ENCODE measurements around the gene FAM184B. TPM values are rescaled to one million over a fixed set of nuclear protein-coding genes. Genes with fewer than 3 reads are reported as not detected.

The FAM184B gene
- total and polyA plus RNA-seq, 2 of the 4 experiments (the other 2 are of a cell fraction) = 0.07 to 0.18 TPM

- H3K18ac ChIP-seq (ENCODE audit: low read depth, low read length) = no peak overlapping the region
- no peak overlapping the region for H3K9ac ChIP-seq (ENCODE audit: low read depth, low read length)
- no peaks in the 10 kb centered on the region for H4K20me1 ChIP-seq (ENCODE audit: insufficient read depth, low read length)
- H3K9me3 ChIP-seq (ENCODE audit: control insufficient read depth, insufficient read depth, low read length) = no peaks in the 10 kb centered on the region
- H3K56ac ChIP-seq (ENCODE audit: extremely low read depth, insufficient read depth, low read length) = no peak overlapping the region
- no peak overlapping the region for H3K4me3 ChIP-seq (ENCODE audit: insufficient read depth, low read depth, low read length)
- H4K8ac ChIP-seq (ENCODE audit: low read depth in 2 of 2, low read length in 2 of 2) = 0 out of 4 replicates have a peak overlapping the region, but pooled peaks of 1 of the 2 experiments have one; percentile 2
- no peak overlapping the region for H3K14ac ChIP-seq (replicated peaks; ENCODE audit: low read depth, low read length)
- in situ Hi-C loops (cut with MboI; ENCODE audit: low sequenced_read_pairs) = loop anchor here (25.0 kb wide), 1 partner anchor 237 kb away; the partner anchor contains the start of gene LAP3
- peak overlapping the region; percentile 67 for H3K4me2 ChIP-seq (ENCODE audit: low read depth, low read length)
- DNase-seq (no peak), ATAC-seq (ENCODE audit: low read depth) (no peak)
- dilution Hi-C loops (cut with HindIII; ENCODE audit: low sequenced_read_pairs, unreplicated experiment) = no loop called here
- CTCF ChIA-PET = no interaction called here
- H2AFZ ChIP-seq (replicated peaks; ENCODE audit: low read length, poor library complexity) = no peak overlapping the region
- H3K27ac ChIP-seq (ENCODE audit: insufficient read depth, low read length) = no peak overlapping the region
- no CpG with 5 or more reads among the region's 1 CpG for WGBS, 2 experiments (ENCODE audit: extremely low coverage in 2 of 2, insufficient read length in 1 of 2)
- H3K27me3 ChIP-seq (ENCODE audit: control insufficient read depth, insufficient read depth, low read length) = no peaks in the 10 kb centered on the region
- no peak overlapping the region for H2BK5ac ChIP-seq (ENCODE audit: low read depth, low read length, poor library complexity, severe bottlenecking)
- H2AK5ac ChIP-seq (ENCODE audit: low read depth, low read length) = no peak overlapping the region
- H3K4me1 ChIP-seq (ENCODE audit: control insufficient read depth, insufficient read depth, low read length) = no peaks in the 10 kb centered on the region
- H3K79me1 ChIP-seq (ENCODE audit: low read depth in 1 of 2, low read length in 2 of 2) = peaks cover 18 to 21% of the 10 kb centered on the region in 2 experiments; a peak in 3 of 4 replicates
- H3K9me1 ChIP-seq (ENCODE audit: insufficient read depth, low read length) = no peaks in the 10 kb centered on the region
- no peak overlapping the region for H4K5ac ChIP-seq (ENCODE audit: low read depth, low read length)
- intact Hi-C loops (cut with micrococcal nuclease) = no loop called here
- POLR2A ChIA-PET (ENCODE audit: unreplicated experiment) = no interaction called here
- no peak overlapping the region for H2BK20ac ChIP-seq (ENCODE audit: low read depth, low read length)
- no peak for TF ChIP-seq RFX5 (IDR thresholded peaks at IDR 0.05; ENCODE audit: low read depth, low read length)
- TF ChIP-seq ELK1 (IDR thresholded peaks at IDR 0.05; ENCODE audit: borderline replicate concordance, low read depth, low read length) = no peak
- TF ChIP-seq RAD21 (IDR thresholded peaks at IDR 0.05; ENCODE audit: low read length) = no peak
- no peak overlapping the region for H2AK9ac ChIP-seq (replicated peaks; ENCODE audit: low read depth, low read length, poor library complexity)
- H4K91ac ChIP-seq (ENCODE audit: insufficient read depth, low read depth, low read length) = no peak overlapping the region
- no peak overlapping the region for H3K23ac ChIP-seq (ENCODE audit: low read depth, low read length)
- H3K4ac ChIP-seq (ENCODE audit: low read depth, low read length) = no peak overlapping the region
- H3K36me3 ChIP-seq (ENCODE audit: control insufficient read depth, insufficient read depth, low read length) = peaks cover 2% of the 10 kb centered on the region; the same call in 1 of the 2 replicates
- no peak overlapping the region for H2BK15ac ChIP-seq (ENCODE audit: low read depth, low read length)
- no TSS peak for BruUV-seq (replicated peaks)
- no peak overlapping the region for H2BK120ac ChIP-seq (ENCODE audit: low read depth, low read length)
Observed at GRCh38 chr4:17823871-17824669, 42.6 kb upstream of the FAM184B start.
